Kidney (tissue), 14 donors: Measurements from ENCODE around the gene KIAA0040. TPM values are rescaled to one million over a fixed set of nuclear protein-coding genes. Genes with fewer than 3 reads are reported as not detected.
A peak's percentile ranks its signal among the peaks of the same experiment; 100 is the strongest.

Experiments
- DNase-seq, 5 donors: peaks; one replicate each; pipeline ENCODE4 v3.0.0-alpha.2; 2013 to 2020
- FAIRE-seq: peaks from 2 replicates; lab custom pipeline; 2012; peaks lifted over from hg19 to GRCh38; lab: Jason Lieb, UNC
- H3K27ac ChIP-seq, 2 donors: one replicate each; pipeline ENCODE4 v1.7.0; 2013; ENCODE audit warnings: low read depth in 2 of 2, low read length in 2 of 2, inconsistent platforms in 1 of 2
- H3K27me3 ChIP-seq: one replicate; pipeline ENCODE4 v1.7.1; 2013; ENCODE audit warnings: low read length, inconsistent platforms; ENCODE audit not compliant: control insufficient read depth, insufficient read depth
- H3K36me3 ChIP-seq, 3 donors: one replicate each; pipeline versions ENCODE4 v1.7.0 to v1.7.1; 2013; ENCODE audit warnings: low read length in 3 of 3, control low read depth in 1 of 3, inconsistent platforms in 1 of 3; ENCODE audit not compliant: insufficient read depth in 3 of 3, control insufficient read depth in 2 of 3
- H3K4me1 ChIP-seq, 3 donors: one replicate each; pipeline versions ENCODE4 v1.7.0 to v1.7.1; 2013; ENCODE audit warnings: low read length in 3 of 3, inconsistent platforms in 1 of 3, low read depth in 1 of 3; ENCODE audit not compliant: control insufficient read depth in 2 of 3, insufficient read depth in 2 of 3
- H3K4me3 ChIP-seq, 3 donors: one replicate each; pipeline versions ENCODE4 v1.7.0 to v1.8.1; 2013; ENCODE audit warnings: low read length in 3 of 3, control low read depth in 1 of 3, inconsistent platforms in 1 of 3
- H3K9ac ChIP-seq, 3 donors: one replicate each; pipeline versions ENCODE4 v1.7.0 to v1.7.1; 2013; ENCODE audit warnings: low read length in 3 of 3, control low read depth in 1 of 3, inconsistent platforms in 1 of 3
- H3K9me3 ChIP-seq, 3 donors: one replicate each; pipeline versions ENCODE4 v1.7.0 to v1.7.1; 2013; ENCODE audit warnings: low read length in 3 of 3, control low read depth in 1 of 3, inconsistent platforms in 1 of 3; ENCODE audit not compliant: control insufficient read depth in 2 of 3, insufficient read depth in 1 of 3
- intact Hi-C: fragments of 100-400 bp; cut with DNase I; formaldehyde crosslinking; loops from one replicate; pipeline ENCODE4 v1.11.1; 2022
- polyA plus RNA-seq: library from polyadenylated mRNA; stranded (reverse); fragments of 350-450 nt; fragmentation: Illumina TruSeq; extraction: RNeasy Lipid Tissue Mini Kit (QIAGEN cat#74804); gene quantifications from one replicate; pipeline ENCODE4 v1.2.3, GENCODE V29; 2014; ENCODE audit warnings: low read depth, low replicate concordance; ENCODE audit not compliant: insufficient read depth
- total RNA-seq: library from RNA; stranded (reverse); fragmentation: NEBNext Ultra II Directional; extraction: Animal tissue kit (Norgen Biotek cat#: 25700); gene quantifications from one replicate; pipeline ENCODE4 v1.2.1, GENCODE V29; 2021
- TF ChIP-seq, protein P1 (sequence below): IDR thresholded peaks from 3 replicates; pipeline ENCODE4 v1.5.1; 2012; ENCODE audit warnings: mild to moderate bottlenecking, moderate library complexity, borderline replicate concordance; ENCODE audit not compliant: insufficient read depth; ENCODE audit errors: extremely low read depth
- donor health status: control.
- donor health status: control.
- donor health status: control.
- donor health status: control.
- donor health status: control.
- donor health status: DM: yes; HTN: yes; CAD: no.
- donor health status: Normal renal cell carcinoma (clear cell type).

The KIAA0040 gene
- total and polyA plus RNA-seq, 2 donors from 2014 or later: 20.0 to 34.1 TPM

DNA sequence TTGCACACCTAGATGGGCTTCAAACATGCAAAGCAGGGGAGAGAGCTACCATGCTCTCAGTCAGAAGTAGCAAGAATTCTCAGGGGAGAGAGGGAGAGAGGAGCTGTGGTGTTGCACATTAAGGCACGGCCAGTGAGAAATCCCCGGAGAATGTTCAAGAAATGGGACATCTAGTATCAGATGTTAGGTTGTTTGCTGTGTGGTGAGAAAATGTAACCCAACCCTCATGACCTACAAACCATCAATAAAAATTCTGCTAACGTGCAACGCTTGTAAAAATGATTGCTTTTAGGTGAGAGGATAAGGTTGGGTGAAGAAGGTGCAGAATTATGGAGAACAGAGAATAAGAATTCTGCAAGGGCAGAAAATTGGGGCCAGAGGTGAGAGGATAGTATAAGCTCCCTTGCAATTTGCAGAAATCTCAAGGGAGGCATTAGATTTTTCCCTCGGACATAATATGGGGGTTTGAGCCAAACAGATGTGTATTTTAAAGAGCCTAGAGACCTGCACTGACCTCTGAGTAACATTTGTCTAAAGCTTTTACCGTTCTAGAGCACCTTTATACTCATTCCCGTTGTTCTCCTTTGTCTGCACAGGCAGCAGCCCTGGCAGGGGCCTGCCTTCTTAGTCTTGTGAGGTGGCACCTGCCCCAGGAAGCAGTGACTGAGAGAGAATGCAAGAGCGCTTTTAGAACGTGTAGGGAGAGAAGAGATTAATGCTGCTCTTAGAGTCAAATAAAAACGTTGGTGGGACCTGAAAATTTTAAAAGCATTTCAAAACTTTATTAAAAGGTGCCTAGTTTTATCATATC is 25.4 kb upstream of the KIAA0040 start:
- H3K9me3 ChIP-seq: no peaks in the 10 kb centered on the region
- no peak for FAIRE-seq
- H3K36me3 ChIP-seq: no peaks in the 10 kb centered on the region
- TF ChIP-seq, protein P1, sequence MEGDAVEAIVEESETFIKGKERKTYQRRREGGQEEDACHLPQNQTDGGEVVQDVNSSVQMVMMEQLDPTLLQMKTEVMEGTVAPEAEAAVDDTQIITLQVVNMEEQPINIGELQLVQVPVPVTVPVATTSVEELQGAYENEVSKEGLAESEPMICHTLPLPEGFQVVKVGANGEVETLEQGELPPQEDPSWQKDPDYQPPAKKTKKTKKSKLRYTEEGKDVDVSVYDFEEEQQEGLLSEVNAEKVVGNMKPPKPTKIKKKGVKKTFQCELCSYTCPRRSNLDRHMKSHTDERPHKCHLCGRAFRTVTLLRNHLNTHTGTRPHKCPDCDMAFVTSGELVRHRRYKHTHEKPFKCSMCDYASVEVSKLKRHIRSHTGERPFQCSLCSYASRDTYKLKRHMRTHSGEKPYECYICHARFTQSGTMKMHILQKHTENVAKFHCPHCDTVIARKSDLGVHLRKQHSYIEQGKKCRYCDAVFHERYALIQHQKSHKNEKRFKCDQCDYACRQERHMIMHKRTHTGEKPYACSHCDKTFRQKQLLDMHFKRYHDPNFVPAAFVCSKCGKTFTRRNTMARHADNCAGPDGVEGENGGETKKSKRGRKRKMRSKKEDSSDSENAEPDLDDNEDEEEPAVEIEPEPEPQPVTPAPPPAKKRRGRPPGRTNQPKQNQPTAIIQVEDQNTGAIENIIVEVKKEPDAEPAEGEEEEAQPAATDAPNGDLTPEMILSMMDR: no peak
- H3K27ac ChIP-seq: no peak overlapping the region
- no peaks in the 10 kb centered on the region for H3K27me3 ChIP-seq
- intact Hi-C loops: no loop called here
- no peak overlapping the region for H3K9ac ChIP-seq
- DNase-seq: no peak
- no peak overlapping the region for H3K4me3 ChIP-seq
- H3K4me1 ChIP-seq: peaks cover 0 to 16% (median 8%) of the 10 kb centered on the region in 3 donors

- Histone ChIP-seq H3K27me3 (no peaks in the 10 kb centered on the region), H3K36me3 (no peaks in the 10 kb centered on the region), H3K4me1 (peaks cover 0 to 13% (median 8%) of the 10 kb centered on the region in 3 donors), H3K9me3 (no peaks in the 10 kb centered on the region), H3K4me3 (no peak overlapping the region), H3K9ac (no peak overlapping the region), H3K27ac (no peak overlapping the region)
- intact Hi-C loops: no loop called here
- FAIRE-seq: no peak
- TF ChIP-seq, protein P1: no peak
- DNase-seq: no peak
These were observed 23.9 kb upstream of the KIAA0040 start for GRCh38 chr1:175216444-175216843.

DNA sequence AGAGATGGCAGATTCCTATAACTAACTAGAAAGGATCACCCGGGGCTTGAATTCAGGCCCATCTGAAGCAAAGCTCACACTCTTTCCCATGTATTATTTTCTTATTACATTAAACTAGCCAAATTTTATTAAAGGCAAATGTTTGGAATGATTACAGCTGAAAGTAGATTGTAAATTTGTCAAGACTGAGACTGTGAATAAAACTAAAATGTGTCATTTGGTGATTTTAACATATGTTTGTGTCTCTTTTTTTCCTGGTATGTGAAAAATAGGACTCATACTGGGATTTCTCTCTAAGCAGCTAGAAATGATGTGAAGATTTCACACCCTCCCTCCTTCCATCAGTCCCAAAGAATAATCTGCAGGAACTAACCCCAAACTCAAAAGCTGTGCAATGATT is 19.1 kb upstream of the KIAA0040 start:
- H3K9ac ChIP-seq: no peak overlapping the region
- TF ChIP-seq, protein P1: no peak
- no peaks in the 10 kb centered on the region for H3K9me3 ChIP-seq
- intact Hi-C loops: no loop called here
- DNase-seq (peak in 1 of 5 donors; percentile 21), FAIRE-seq (no peak)
- no peaks in the 10 kb centered on the region for H3K4me1 ChIP-seq
- H3K4me3 ChIP-seq: no peak overlapping the region
- no peaks in the 10 kb centered on the region for H3K27me3 ChIP-seq
- no peak overlapping the region for H3K27ac ChIP-seq
- no peaks in the 10 kb centered on the region for H3K36me3 ChIP-seq

- Histone ChIP-seq H3K4me1 (no peaks in the 10 kb centered on the region), H3K27me3 (no peaks in the 10 kb centered on the region), H3K36me3 (no peaks in the 10 kb centered on the region), H3K9ac (no peak overlapping the region), H3K27ac (no peak overlapping the region), H3K4me3 (no peak overlapping the region), H3K9me3 (no peaks in the 10 kb centered on the region)
- no peak for DNase-seq
- intact Hi-C loops: no loop called here
- no peak for FAIRE-seq
- TF ChIP-seq, protein P1: no peak
These were observed 18.2 kb upstream of the KIAA0040 start for GRCh38 chr1:175210744-175211143.
